Ramos (cell line): ENCODE measurements around the gene HOXC10.

ENCODE experiments used
- in situ Hi-C: fragments of 300-500 bp; cut with MboI; formaldehyde crosslinking; loops from one replicate; pipeline ENCODE4 v1.14.3; 2022; ENCODE audit warnings: low sequenced_read_pairs; ENCODE audit not compliant: unreplicated experiment

The HOXC10 gene

GRCh38 chr12:53986686-53987483 is 1.9 kb downstream of the HOXC10 start:
- in situ Hi-C loops, result loop anchor here (10.0 to 25.0 kb wide), 2 partner anchors 282 to 375 kb away; partner anchors contain the start of gene GPR84

GRCh38 chr12:53987787-53988230 is 2.9 kb downstream of the HOXC10 start:
- in situ Hi-C loops, result loop anchor here (10.0 to 25.0 kb wide), 2 partner anchors 283 to 374 kb away; partner anchors contain the start of gene GPR84

GRCh38 chr12:53988541-53989226 is 3.7 kb downstream of the HOXC10 start:
- in situ Hi-C loops, result loop anchor here (10.0 to 25.0 kb wide), 2 partner anchors 284 to 374 kb away; partner anchors contain the start of gene GPR84

GRCh38 chr12:53989227-53990113 is 4.5 kb downstream of the HOXC10 start:
- in situ Hi-C loops, result loop anchor here (10.0 to 25.0 kb wide), 3 partner anchors 215 to 373 kb away; partner anchors contain the start of gene GPR84

GRCh38 chr12:53990311-53991076 is 5.5 kb downstream of the HOXC10 start:
- in situ Hi-C loops, result loop anchor here (10.0 to 25.0 kb wide), 2 partner anchors 214 to 372 kb away; partner anchors contain the start of gene GPR84

GRCh38 chr12:53991077-53991460 is 6.1 kb downstream of the HOXC10 start:
- in situ Hi-C loops, result loop anchor here (10.0 to 25.0 kb wide), 2 partner anchors 214 to 371 kb away; partner anchors contain the start of gene GPR84

- in situ Hi-C loops, result loop anchor here (10.0 to 25.0 kb wide), 2 partner anchors 212 to 370 kb away; partner anchors contain the start of gene GPR84
Observed at GRCh38 chr12:53992377-53992889, 7.5 kb downstream of the HOXC10 start.

- in situ Hi-C loops, result loop anchor here (10.0 to 25.0 kb wide), 2 partner anchors 211 to 369 kb away; partner anchors contain the start of gene GPR84
Observed at GRCh38 chr12:53993162-53994008, 8.4 kb downstream of the HOXC10 start.

- in situ Hi-C loops, result loop anchor here (10.0 to 25.0 kb wide), 2 partner anchors 211 to 368 kb away; partner anchors contain the start of gene GPR84
Observed at GRCh38 chr12:53994009-53994263, 9.0 kb downstream of the HOXC10 start.

- in situ Hi-C loops, result loop anchor here (10.0 to 25.0 kb wide), 2 partner anchors 210 to 368 kb away; partner anchors contain the start of gene GPR84
Observed at GRCh38 chr12:53994264-53995001, 9.5 kb downstream of the HOXC10 start.

GRCh38 chr12:53995002-53995377 is 10.0 kb downstream of the HOXC10 start:
- in situ Hi-C loops, result loop anchor here (10.0 to 25.0 kb wide), 2 partner anchors 210 to 367 kb away; partner anchors contain the start of gene GPR84

- in situ Hi-C loops, result loop anchor here (10.0 to 25.0 kb wide), 2 partner anchors 209 to 367 kb away; partner anchors contain the start of gene GPR84
Observed at GRCh38 chr12:53995378-53996239, 10.7 kb downstream of the HOXC10 start.

- in situ Hi-C loops, result loop anchor here (10.0 to 25.0 kb wide), 2 partner anchors 208 to 366 kb away; partner anchors contain the start of gene GPR84
Observed at GRCh38 chr12:53996240-53997203, 11.6 kb downstream of the HOXC10 start.

- in situ Hi-C loops, result loop anchor here (10.0 to 25.0 kb wide), 2 partner anchors 207 to 365 kb away; partner anchors contain the start of gene GPR84
Observed at GRCh38 chr12:53997204-53998109, 12.5 kb downstream of the HOXC10 start.
